H54 (cell line): ENCODE measurements around the gene GGA2.

Experiments
- DNase-seq: peaks from one replicate; pipeline ENCODE4 v3.0.0; 2011; ENCODE audit warnings: low spot score, mixed read lengths; ENCODE audit not compliant: insufficient read length
- FAIRE-seq: peaks from 3 replicates; lab custom pipeline; 2011; peaks lifted over from hg19 to GRCh38; lab: Jason Lieb, UNC
- POLR2A ChIP-seq: IDR thresholded peaks from 2 replicates; pipeline ENCODE4 v1.6.1; 2011; ENCODE audit warnings: low read depth, mild to moderate bottlenecking, low read length

Gene GGA2

DNA sequence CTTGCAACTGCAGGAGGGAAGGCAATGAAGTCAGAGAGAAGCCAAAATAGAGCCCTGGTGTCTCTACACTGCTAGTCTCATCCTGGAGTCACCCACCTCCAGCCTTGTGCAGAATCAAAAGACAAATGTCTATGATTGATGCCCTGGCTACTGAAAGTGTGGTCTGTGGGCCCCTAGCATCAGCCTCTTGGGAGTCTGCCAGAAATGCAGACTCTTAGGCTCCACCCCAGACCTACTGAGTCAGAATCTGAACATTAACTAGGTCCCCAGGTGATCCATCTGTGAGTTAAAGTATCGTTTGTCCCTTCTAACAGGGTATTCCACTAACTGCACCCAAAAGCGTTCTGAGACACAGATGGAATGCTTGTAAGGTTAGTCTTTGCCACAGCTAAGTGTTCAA lies 25.6 kb upstream of the GGA2 start:
- FAIRE-seq (no peak), DNase-seq (no peak)
- no peak for TF ChIP-seq POLR2A

DNA sequence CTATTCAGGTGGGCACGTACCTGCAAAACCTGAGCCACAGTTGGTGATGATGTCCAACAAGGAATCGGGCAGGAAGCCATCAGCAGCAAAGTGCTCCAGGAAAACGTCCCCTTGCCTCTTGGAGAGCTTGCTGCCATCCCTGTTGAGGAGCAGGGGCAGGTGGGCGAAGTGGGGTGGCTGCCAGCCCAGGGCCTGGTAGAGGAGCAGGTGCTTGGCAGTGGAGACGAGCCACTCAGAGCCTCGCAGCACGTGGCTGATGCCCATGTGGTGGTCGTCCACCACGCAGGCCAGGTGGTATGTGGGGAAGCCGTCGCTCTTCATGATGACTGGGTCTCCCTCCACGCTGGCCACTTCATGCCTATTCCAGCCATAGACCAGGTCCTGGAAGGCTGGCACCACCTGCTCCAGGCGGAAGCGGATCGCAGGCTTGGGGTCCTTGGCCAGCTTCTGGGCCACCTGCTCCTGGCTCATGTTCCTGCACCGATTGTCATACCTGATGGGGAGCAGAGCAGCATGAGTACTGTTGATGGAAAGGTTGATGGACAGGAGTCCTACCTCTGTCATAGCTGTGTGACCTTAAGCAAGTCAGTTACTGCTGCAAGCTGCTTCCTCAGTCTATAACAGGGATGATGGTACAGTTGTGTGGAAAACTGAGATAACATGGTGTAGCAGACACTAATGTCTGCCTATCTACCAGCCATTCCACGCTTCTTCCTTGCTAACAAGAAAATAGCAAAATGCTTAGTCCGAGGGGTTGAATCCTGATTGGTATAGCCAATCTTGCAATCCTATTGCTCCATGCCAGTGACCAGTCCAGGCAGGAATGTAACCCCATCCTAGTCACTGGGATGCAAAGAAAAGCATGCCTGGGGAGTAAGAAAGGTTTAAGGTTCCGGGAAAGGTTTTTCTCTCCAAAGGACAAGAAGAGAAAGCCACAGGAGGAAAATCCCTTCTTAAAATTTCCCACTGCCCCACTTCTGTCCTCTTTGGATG lies 24.9 kb upstream of the GGA2 start:
- FAIRE-seq: no peak
- no peak for TF ChIP-seq POLR2A
- DNase-seq: no peak

DNA sequence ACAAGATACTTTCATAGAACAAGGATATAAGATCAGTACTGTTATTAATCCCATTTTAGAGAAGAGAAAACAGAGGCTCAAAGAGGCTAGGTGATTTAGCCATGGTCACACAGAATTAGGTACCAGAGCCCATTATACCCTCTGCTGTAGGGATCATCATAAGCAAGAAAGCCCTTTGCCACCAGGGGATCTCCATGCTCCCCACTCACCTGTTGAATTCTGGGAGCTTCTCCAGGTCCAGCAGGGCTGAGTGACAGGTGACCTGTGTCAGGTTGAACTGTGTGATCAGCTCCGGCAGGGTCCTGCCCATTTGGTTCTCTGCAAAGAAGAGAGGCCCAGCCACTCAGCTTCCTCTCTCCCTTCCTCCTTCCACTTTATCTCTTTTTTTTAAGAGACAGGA lies 22.2 kb upstream of the GGA2 start:
- FAIRE-seq: no peak
- no peak for DNase-seq
- no peak for TF ChIP-seq POLR2A

DNA sequence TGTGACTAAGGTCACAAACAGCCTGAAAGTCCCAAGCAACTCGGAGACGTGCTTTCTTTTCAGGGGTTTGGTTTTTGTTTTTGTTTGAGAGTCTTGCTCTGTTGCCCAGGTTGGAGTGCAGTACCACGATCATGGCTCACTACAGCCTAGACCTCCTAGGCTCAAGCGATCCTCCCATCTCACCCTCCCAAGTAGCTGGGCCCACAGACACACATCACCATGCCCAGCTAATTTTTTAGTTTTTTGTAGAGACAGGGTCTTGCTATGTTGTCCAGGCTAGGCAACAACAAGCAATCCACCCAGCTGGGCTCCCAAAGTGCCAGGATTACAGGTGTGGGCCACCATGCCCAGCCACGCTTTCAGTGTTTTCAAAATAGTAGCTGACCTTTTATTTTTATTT lies 19.8 kb upstream of the GGA2 start:
- DNase-seq (no peak), FAIRE-seq (no peak)
- TF ChIP-seq POLR2A: no peak

DNA sequence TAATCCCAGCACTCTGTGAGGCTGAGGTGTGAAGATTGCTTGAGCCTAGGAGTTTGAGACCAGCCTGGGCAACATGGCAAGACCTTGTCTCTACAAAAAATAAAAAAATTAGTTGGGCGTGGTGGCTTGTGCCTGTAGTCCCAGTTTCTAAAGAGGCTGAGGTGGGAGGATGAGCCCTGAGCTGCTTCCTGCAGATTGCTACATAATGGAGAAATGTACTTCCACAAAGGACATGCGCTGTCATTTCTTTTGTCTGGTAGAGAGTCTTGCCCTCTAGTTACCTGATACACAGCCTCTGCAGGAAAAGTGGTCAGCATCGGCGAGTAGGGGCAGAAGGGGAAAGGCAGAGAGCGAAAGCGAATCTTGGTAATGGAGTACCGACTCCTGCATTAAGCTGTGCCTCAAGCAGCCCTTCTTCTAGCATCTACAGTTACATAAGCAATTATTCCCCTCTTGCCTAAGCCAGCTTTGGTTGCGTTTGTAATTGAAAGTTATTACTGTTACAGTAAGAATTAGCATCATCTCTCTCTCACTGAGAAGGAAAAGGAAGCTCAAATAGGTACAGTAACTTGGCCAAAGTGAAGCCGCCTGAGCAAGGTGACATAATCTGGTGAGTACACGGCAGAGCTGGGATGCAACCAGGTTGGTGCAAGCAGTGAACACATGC lies 18.5 kb upstream of the GGA2 start:
- DNase-seq (no peak), FAIRE-seq (no peak)
- TF ChIP-seq POLR2A: no peak

DNA sequence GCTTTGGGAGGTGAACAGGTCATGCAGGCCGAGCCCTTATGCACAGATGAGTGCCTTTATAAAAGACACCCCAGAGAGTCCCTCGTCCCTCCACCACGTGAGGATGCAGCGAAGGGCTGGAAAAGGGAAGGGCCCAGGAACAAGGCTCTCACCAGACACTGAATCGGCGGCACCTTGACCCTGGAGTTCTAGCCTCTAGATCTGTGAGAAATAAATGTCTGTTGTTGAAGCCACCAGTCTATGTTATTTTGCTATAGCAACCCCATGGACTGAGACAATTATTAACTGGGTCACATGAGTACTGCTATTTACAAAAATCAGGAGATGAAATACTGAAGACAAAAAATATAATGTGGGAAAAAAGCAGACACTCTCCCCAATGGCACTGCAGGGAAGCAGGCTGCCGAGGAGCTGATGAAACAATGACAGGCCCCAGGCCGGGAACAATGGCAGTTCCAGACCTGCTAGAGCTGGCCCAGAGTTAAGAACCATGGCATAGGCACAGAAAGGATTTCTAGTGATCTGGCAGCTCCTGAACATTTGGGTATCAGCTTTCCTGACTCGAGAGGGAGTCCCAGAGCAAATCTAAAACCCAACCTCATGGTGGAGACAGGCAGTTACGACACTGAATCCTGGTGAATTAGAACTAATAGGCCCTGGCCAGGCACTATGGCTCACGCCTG lies 17.8 kb upstream of the GGA2 start:
- no peak for DNase-seq
- TF ChIP-seq POLR2A: no peak
- no peak for FAIRE-seq

DNA sequence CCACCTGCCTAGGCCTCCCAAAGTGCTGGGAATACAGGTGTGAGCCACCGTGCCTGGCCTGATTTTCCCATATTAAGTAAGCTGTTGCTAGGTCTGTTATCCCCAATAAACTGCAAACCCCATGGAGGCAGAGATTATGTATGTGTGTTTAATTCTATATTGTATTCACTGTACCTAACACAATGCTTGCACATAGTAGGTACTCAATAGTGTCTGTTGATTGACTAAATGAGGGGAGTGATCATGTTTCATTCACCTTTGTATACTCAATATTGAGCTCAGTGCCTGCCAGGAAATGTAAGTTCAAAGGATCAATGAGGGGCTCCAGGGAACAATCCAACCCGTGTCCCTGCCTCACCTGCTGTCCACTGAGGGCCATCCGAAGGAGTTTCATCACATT lies 14.6 kb upstream of the GGA2 start:
- TF ChIP-seq POLR2A: no peak
- DNase-seq (no peak), FAIRE-seq (no peak)

DNA sequence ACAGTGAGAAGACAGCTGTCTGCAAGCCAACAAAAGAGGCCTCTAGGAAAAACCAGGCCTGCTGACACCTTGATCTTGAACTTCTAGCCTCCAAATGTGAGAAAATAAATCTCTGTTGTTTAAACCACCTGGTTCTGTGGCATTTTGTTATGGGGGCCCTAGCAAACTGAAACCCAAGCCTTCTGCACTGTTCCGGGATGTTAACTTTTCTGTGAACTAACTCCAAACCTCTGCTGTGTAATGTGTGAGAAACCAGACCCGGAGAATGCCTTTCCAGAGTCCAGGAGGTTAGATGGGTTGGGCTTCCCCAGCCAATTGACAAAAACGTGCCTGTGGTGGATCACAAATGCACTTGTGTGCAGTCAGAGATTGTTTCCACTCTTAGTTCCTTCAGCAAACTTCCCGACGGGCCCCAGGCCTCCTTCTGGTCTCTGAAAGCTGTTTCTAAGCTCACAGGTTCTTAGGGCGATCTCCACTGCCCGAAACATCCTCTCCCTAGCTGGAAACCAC lies 13.6 kb upstream of the GGA2 start:
- no peak for DNase-seq
- no peak for FAIRE-seq
- TF ChIP-seq POLR2A: no peak

DNA sequence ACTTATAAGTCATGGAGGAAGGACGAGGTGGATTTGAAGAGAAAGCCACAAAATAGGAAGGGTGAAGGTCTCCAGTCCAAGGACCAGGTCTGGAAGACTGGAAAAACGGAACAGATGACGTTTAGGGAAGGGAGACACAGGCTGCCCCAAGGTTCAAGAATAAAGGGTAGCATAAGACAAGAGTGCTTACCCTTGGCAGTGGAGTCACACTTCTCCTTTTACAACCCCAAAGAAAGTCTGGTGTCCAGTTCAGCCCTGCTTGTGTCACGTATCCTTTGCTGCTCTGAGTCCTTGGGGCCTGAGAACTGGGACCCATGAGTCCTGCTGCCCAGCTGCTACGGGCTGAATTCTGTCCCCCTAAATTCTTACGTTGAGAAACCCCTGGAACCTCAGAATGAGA lies 13.0 kb upstream of the GGA2 start:
- no peak for TF ChIP-seq POLR2A
- FAIRE-seq (no peak), DNase-seq (no peak)

DNA sequence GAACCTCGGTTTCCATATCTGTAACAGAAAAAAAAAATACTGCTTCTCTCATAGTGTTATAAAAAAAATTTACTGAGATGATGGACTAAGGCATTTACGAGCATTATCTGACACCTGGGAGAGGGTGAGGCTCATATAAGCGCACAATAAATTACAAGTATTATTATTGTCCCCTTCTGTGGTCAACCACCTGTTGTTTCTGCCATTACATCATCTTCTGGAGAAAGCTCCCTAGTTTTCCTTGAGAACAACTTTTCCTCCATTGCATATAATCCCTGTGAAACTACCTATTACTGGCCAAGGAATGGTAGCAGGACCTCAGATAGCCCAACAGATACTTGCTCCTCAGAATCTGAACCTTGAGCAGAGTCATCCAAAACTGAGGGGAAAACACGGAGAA lies 11.7 kb upstream of the GGA2 start:
- DNase-seq: no peak
- no peak for TF ChIP-seq POLR2A
- no peak for FAIRE-seq

DNA sequence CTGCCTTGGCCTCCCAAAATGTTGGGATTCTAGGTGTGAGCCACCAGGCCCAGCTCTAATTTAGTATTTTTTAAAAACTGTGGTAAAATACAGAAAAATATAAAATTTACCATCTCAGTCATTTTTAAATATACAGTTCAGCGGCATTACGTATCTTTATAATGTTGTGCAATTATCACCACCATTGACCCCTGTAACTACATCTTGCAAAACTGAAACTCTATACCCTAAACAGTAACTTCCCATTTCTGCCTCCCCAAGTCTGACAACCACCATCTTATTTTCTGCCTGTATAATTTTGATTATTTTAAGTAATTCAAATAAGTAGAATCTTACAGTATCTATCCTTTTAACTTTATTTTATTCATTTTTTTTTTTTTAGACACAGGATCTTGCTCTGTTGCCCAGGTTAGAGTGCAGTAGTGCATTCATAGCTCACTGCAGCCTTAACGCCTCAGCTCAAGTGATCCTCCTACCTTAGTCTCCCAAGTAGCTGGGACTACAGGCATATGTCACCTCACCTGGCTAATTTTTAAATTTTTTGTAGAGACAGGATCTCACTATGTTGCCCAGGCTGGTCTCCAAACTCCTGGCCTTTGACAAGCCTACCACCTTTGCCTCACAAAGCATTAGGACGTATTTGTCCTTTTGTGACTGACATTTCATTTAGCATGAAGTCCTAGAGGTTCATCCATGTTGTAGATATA lies 10.9 kb upstream of the GGA2 start:
- no peak for TF ChIP-seq POLR2A
- no peak for FAIRE-seq
- DNase-seq: no peak

DNA sequence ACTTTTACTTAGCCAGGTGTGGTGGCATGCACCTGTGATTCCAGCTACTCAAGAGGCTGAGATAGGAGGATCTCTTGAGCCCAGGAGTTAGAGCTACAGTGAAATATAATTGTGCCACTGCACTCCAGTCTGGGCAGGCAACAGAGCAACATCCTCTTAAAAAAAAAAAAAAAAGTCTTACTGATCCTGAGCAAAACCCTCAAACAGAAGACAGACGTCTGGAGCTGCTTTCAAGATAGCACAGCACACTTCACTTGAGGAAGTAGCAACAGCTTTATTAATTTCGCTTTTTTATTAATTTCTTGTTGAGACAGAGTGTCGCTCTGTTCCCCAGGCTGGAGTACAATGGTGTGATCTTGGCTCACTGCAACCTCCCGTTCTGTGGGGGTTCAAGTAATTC lies 10.2 kb upstream of the GGA2 start:
- no peak for TF ChIP-seq POLR2A
- FAIRE-seq: no peak

DNA sequence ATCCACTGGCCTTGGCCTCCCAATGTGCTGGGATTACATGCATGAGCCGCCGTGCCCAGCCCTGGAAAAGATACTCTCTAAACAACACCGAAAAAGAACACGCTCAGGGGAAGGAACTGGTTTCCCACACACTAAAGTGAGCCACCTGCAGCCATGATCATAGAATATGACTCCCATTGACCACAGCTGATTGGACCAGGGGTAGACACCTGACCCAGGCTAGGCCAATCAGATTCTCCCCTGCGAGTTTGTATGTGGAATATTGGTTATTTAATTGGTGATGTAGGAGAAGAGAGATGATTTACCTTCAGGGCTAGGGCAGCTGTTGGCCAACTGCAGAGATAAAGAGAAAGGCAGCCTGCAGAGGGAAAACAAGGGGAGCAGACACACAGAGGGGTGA lies 9.0 kb upstream of the GGA2 start:
- DNase-seq (no peak), FAIRE-seq (no peak)
- TF ChIP-seq POLR2A: no peak

More for the DNA sequence above, 10.2 kb upstream of the GGA2 start:
- DNase-seq: no peak
